ENCODE data around the gene SLC12A2. TPM values are rescaled to one million over a fixed set of nuclear protein-coding genes. Genes with fewer than 3 reads are reported as not detected.

The SLC12A2 gene
- total and polyA plus RNA-seq, 2 of the 4 experiments (the other 2 are of a cell fraction), result 5.6 to 30.3 TPM

DNA sequence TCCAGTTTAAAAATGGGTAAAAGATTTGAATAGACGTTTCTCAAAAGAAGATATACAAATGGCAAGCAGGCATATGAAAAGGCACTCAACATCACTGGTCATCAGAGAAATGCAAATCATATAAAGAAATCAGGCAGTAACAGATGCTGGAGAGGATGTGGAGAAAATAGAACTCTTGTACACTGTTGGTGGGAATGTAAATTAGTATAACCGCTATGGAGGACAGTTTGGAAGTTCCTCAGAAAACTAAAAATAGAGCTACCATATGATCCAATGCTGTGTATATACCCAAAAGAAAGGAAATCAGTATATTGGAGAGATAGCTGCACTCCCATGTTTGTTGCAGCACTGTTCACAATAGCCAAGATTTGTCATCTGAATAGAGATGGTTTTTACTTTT lies 42.7 kb downstream of the SLC12A2 start:
- Histone ChIP-seq H4K5ac (ENCODE audit: low read depth, low read length) (no peak overlapping the region), H3K4me1 (ENCODE audit: control insufficient read depth, insufficient read depth, low read length) (no peaks in the 10 kb centered on the region), H2BK15ac (ENCODE audit: low read depth, low read length) (no peak overlapping the region), H3K4ac (ENCODE audit: low read depth, low read length) (no peak overlapping the region), H3K79me1 (ENCODE audit: low read depth in 1 of 2, low read length in 2 of 2) (no peaks in the 10 kb centered on the region), H2BK20ac (ENCODE audit: low read depth, low read length) (no peak overlapping the region), H3K9me3 (ENCODE audit: control insufficient read depth, insufficient read depth, low read length) (no peaks in the 10 kb centered on the region), H3K23ac (ENCODE audit: low read depth, low read length) (no peak overlapping the region), H3K9me1 (ENCODE audit: insufficient read depth, low read length) (no peaks in the 10 kb centered on the region), H3K14ac (replicated peaks; ENCODE audit: low read depth, low read length) (no peak overlapping the region), H4K8ac (ENCODE audit: low read depth in 2 of 2, low read length in 2 of 2) (no peak overlapping the region), H2AFZ (replicated peaks; ENCODE audit: low read length, poor library complexity) (no peak overlapping the region), H2BK120ac (ENCODE audit: low read depth, low read length) (no peak overlapping the region), H3K36me3 (ENCODE audit: control insufficient read depth, insufficient read depth, low read length) (no peaks in the 10 kb centered on the region), H4K91ac (ENCODE audit: insufficient read depth, low read depth, low read length) (no peak overlapping the region), H4K20me1 (ENCODE audit: insufficient read depth, low read length) (no peaks in the 10 kb centered on the region), H3K56ac (ENCODE audit: extremely low read depth, insufficient read depth, low read length) (no peak overlapping the region), H3K27me3 (ENCODE audit: control insufficient read depth, insufficient read depth, low read length) (no peaks in the 10 kb centered on the region), H3K9ac (ENCODE audit: low read depth, low read length) (no peak overlapping the region), H3K27ac (ENCODE audit: insufficient read depth, low read length) (no peak overlapping the region), H3K18ac (ENCODE audit: low read depth, low read length) (no peak overlapping the region), H2AK5ac (ENCODE audit: low read depth, low read length) (no peak overlapping the region), H3K4me2 (ENCODE audit: low read depth, low read length) (no peak overlapping the region), H2AK9ac (replicated peaks; ENCODE audit: low read depth, low read length, poor library complexity) (no peak overlapping the region), H3K4me3 (ENCODE audit: insufficient read depth, low read depth, low read length) (no peak overlapping the region), H2BK5ac (ENCODE audit: low read depth, low read length, poor library complexity, severe bottlenecking) (no peak overlapping the region)
- ChIA-PET POLR2A (ENCODE audit: unreplicated experiment) (no interaction called here), CTCF (no interaction called here)
- no TSS peak for BruUV-seq (replicated peaks)
- intact Hi-C loops (cut with micrococcal nuclease), result loop anchor here (5.0 kb wide), 1 partner anchor 41 kb away; no protein-coding TSS in a partner anchor
- WGBS, 2 experiments (ENCODE audit: extremely low coverage in 2 of 2, insufficient read length in 1 of 2), result no CpG with 5 or more reads among the region's 2 CpGs
- ATAC-seq (ENCODE audit: low read depth), result no peak
- dilution Hi-C loops (cut with HindIII; ENCODE audit: low sequenced_read_pairs, unreplicated experiment), result no loop called here
- no peak for DNase-seq
- in situ Hi-C loops (cut with MboI; ENCODE audit: low sequenced_read_pairs), result no loop called here
- TF ChIP-seq FOS (IDR thresholded peaks at IDR 0.05; ENCODE audit: low read depth, low read length) (no peak), SMC3 (IDR thresholded peaks at IDR 0.05; ENCODE audit: low read depth, low read length) (no peak), BHLHE40 (IDR thresholded peaks at IDR 0.05; ENCODE audit: low read depth, low read length) (no peak), CEBPB (IDR thresholded peaks at IDR 0.05; ENCODE audit: low read depth, low read length) (no peak), POLR2A (IDR thresholded peaks at IDR 0.05; ENCODE audit: low read depth, low read length) (no peak), RAD21 (IDR thresholded peaks at IDR 0.05; ENCODE audit: low read length) (no peak), MXI1 (IDR thresholded peaks at IDR 0.05; ENCODE audit: borderline replicate concordance, low read depth, low read length) (no peak), NFE2L2 (IDR thresholded peaks at IDR 0.05; ENCODE audit: low read depth, low read length) (no peak), RFX5 (IDR thresholded peaks at IDR 0.05; ENCODE audit: low read depth, low read length) (no peak), CHD1 (IDR thresholded peaks at IDR 0.05; ENCODE audit: low read depth, low read length) (no peak), MAFK (IDR thresholded peaks at IDR 0.05; ENCODE audit: low read depth, low read length) (no peak), RCOR1 (IDR thresholded peaks at IDR 0.05; ENCODE audit: insufficient replicate concordance, low read length) (no peak), MAZ (IDR thresholded peaks at IDR 0.05; ENCODE audit: borderline replicate concordance, low read depth, low read length) (no peak)
- TF ChIP-seq, protein P1, sequence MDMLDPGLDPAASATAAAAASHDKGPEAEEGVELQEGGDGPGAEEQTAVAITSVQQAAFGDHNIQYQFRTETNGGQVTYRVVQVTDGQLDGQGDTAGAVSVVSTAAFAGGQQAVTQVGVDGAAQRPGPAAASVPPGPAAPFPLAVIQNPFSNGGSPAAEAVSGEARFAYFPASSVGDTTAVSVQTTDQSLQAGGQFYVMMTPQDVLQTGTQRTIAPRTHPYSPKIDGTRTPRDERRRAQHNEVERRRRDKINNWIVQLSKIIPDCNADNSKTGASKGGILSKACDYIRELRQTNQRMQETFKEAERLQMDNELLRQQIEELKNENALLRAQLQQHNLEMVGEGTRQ (IDR thresholded peaks at IDR 0.05; ENCODE audit: low read depth, low read length), result no peak
- TF ChIP-seq, protein P2, sequence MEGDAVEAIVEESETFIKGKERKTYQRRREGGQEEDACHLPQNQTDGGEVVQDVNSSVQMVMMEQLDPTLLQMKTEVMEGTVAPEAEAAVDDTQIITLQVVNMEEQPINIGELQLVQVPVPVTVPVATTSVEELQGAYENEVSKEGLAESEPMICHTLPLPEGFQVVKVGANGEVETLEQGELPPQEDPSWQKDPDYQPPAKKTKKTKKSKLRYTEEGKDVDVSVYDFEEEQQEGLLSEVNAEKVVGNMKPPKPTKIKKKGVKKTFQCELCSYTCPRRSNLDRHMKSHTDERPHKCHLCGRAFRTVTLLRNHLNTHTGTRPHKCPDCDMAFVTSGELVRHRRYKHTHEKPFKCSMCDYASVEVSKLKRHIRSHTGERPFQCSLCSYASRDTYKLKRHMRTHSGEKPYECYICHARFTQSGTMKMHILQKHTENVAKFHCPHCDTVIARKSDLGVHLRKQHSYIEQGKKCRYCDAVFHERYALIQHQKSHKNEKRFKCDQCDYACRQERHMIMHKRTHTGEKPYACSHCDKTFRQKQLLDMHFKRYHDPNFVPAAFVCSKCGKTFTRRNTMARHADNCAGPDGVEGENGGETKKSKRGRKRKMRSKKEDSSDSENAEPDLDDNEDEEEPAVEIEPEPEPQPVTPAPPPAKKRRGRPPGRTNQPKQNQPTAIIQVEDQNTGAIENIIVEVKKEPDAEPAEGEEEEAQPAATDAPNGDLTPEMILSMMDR (conservative IDR thresholded peaks at IDR 0.05; ENCODE audit: low read depth, low read length), result no peak
- TF ChIP-seq, protein P3, sequence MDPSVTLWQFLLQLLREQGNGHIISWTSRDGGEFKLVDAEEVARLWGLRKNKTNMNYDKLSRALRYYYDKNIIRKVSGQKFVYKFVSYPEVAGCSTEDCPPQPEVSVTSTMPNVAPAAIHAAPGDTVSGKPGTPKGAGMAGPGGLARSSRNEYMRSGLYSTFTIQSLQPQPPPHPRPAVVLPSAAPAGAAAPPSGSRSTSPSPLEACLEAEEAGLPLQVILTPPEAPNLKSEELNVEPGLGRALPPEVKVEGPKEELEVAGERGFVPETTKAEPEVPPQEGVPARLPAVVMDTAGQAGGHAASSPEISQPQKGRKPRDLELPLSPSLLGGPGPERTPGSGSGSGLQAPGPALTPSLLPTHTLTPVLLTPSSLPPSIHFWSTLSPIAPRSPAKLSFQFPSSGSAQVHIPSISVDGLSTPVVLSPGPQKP (IDR thresholded peaks at IDR 0.05; ENCODE audit: borderline replicate concordance, low read depth, low read length), result no peak

Data from IMR-90 (cell line).